Motor neuron (in vitro differentiated cells): ENCODE results near the gene ZSWIM7. TPM values are rescaled to one million over a fixed set of nuclear protein-coding genes. Genes with fewer than 3 reads are reported as not detected.
"Not testable (repeated sequence)": the region's sequence is repeated elsewhere in the genome, so short reads cannot be mapped to it uniquely, and the experiment has no call there.

Source experiments
- ATAC-seq, 8 experiments: fragments of 200-7000 bp; cut with Tn5 transposase; replicated peaks in 6 of 8; 2 replicates each; pipeline ENCODE4 v1.8.0; 2021; ENCODE audit warnings: mild to moderate bottlenecking in 8 of 8, moderate library complexity in 8 of 8
- H3K27ac ChIP-seq, 2 donors: fragments of 250-450 bp; sonication (Bioruptor Pico); 2 replicates each; pipeline ENCODE4 v1.9.0; 2021; ENCODE audit warnings: antibody characterized with exemption in 2 of 2, mild to moderate bottlenecking in 2 of 2, moderate library complexity in 1 of 2
- H3K4me1 ChIP-seq, 2 donors: fragments of 250-450 bp; sonication (Bioruptor Pico); replicated peaks in 1 of 2; 2 replicates each; pipeline ENCODE4 v1.6.1; 2021; ENCODE audit warnings: antibody characterized with exemption in 2 of 2, mild to moderate bottlenecking in 2 of 2, moderate library complexity in 1 of 2
- H3K4me3 ChIP-seq, 5 donors: fragments of 250-450 bp; sonication (Bioruptor Pico); 2 replicates each; pipeline ENCODE4 v1.9.0; 2021; ENCODE audit warnings: antibody characterized with exemption in 5 of 5, mild to moderate bottlenecking in 5 of 5, moderate library complexity in 4 of 5
- WGBS, 10 experiments: fragments of 450-650 bp; shearing (Covaris generic); methylation state at CpG; one replicate each; pipeline ENCODE4 v1.0.0; 2022; 5-methylcytosine and 5-hydroxymethylcytosine counted together
- in situ Hi-C, 9 experiments: fragments of 400-800 bp; cut with MboI; loops; one replicate each; pipeline ENCODE4 v1.15.0; 2021; ENCODE audit warnings: low sequenced_read_pairs in 9 of 9, low pct_unique_long_range_greater_than_20kb in 2 of 9; ENCODE audit not compliant: unreplicated experiment in 9 of 9
- total RNA-seq, 8 experiments: library from RNA; unstranded; fragments of 300-600 nt; gene quantifications; 2 replicates each; pipeline versions ENCODE4 v1.2.3 to v1.2.4, GENCODE V29; 2022

The ZSWIM7 gene
- total RNA-seq, 8 experiments from 2014 or later = 11.0 to 33.1 (median 22.4) TPM

GRCh38 chr17:15981208-15981607 is 18.3 kb downstream of the ZSWIM7 start:
- no peaks in the 10 kb centered on the region for H3K4me1 ChIP-seq
- no peak for ATAC-seq
- WGBS, 10 experiments = 0 to 100% (median 50%) methylated on average over 1 to 2 of the region's 2 CpGs; no CpG with 5 or more reads in 2 of the 10 experiments
- no peak overlapping the region for H3K27ac ChIP-seq
- H3K4me3 ChIP-seq = no peak overlapping the region
- in situ Hi-C loops = loop anchor here in 2 of 9 experiments (25.0 kb wide), 2 partner anchors 144 to 719 kb away; partner anchors contain the start of gene PMP22 (in 1 of the 2)

GRCh38 chr17:15979013-15979412 is 20.5 kb downstream of the ZSWIM7 start:
- not testable (repeated sequence) for ATAC-seq, H3K4me3 ChIP-seq, H3K27ac ChIP-seq, H3K4me1 ChIP-seq
- no CpG with 5 or more reads among the region's 4 CpGs for WGBS, 10 experiments
- in situ Hi-C loops = loop anchor here in 2 of 9 experiments (25.0 kb wide), 2 partner anchors 142 to 717 kb away; partner anchors contain the start of gene PMP22 (in 1 of the 2)

GRCh38 chr17:15978606-15979005 is 20.9 kb downstream of the ZSWIM7 start:
- Histone ChIP-seq H3K4me3 (no peak overlapping the region), H3K27ac (no peak overlapping the region), H3K4me1 (no peaks in the 10 kb centered on the region)
- in situ Hi-C loops = loop anchor here in 2 of 9 experiments (25.0 kb wide), 2 partner anchors 141 to 716 kb away; partner anchors contain the start of gene PMP22 (in 1 of the 2)
- 60 to 100% (median 90%) methylated on average over 1 of the region's 1 CpG; no CpG with 5 or more reads in 2 of the 10 experiments for WGBS, 10 experiments
- ATAC-seq = no peak

- WGBS, 10 experiments = 83 to 100% (median 97%) methylated on average over 1 to 2 of the region's 2 CpGs; no CpG with 5 or more reads in 2 of the 10 experiments
- no peak overlapping the region for H3K4me3 ChIP-seq
- no peaks in the 10 kb centered on the region for H3K4me1 ChIP-seq
- ATAC-seq = no peak
- no peak overlapping the region for H3K27ac ChIP-seq
- in situ Hi-C loops = loop anchor here in 2 of 9 experiments (25.0 kb wide), 2 partner anchors 141 to 716 kb away; partner anchors contain the start of gene PMP22 (in 1 of the 2)
These were observed 21.6 kb downstream of the ZSWIM7 start for GRCh38 chr17:15977894-15978293.

- Histone ChIP-seq H3K4me3 (no peak overlapping the region), H3K4me1 (no peaks in the 10 kb centered on the region), H3K27ac (no peak overlapping the region)
- in situ Hi-C loops = no loop called here
- WGBS, 10 experiments = 28 to 100% (median 85%) methylated on average over 2 to 6 of the region's 6 CpGs
- peak in 1 of 8 experiments; percentile 13 for ATAC-seq
These were observed 25.7 kb downstream of the ZSWIM7 start for GRCh38 chr17:15973834-15974233.

GRCh38 chr17:15973016-15973415 is 26.5 kb downstream of the ZSWIM7 start:
- H3K4me3 ChIP-seq = no peak overlapping the region
- in situ Hi-C loops = no loop called here
- no peak overlapping the region for H3K27ac ChIP-seq
- H3K4me1 ChIP-seq = no peaks in the 10 kb centered on the region
- peak in 3 of 8 experiments; percentile 6 to 29 (median 20) for ATAC-seq

- no peak overlapping the region for H3K4me3 ChIP-seq
- H3K27ac ChIP-seq = no peak overlapping the region
- 54 to 100% (median 100%) methylated on average over 1 to 4 of the region's 4 CpGs; no CpG with 5 or more reads in 3 of the 10 experiments for WGBS, 10 experiments
- in situ Hi-C loops = no loop called here
- no peak for ATAC-seq
- H3K4me1 ChIP-seq = no peaks in the 10 kb centered on the region
These were observed 27.0 kb downstream of the ZSWIM7 start for GRCh38 chr17:15972497-15972951.

GRCh38 chr17:15971882-15972281 is 27.6 kb downstream of the ZSWIM7 start:
- WGBS, 10 experiments = 73 to 96% (median 90%) methylated on average over 2 to 5 of the region's 5 CpGs; no CpG with 5 or more reads in 4 of the 10 experiments
- no peak for ATAC-seq
- in situ Hi-C loops = no loop called here
- H3K27ac ChIP-seq = no peak overlapping the region
- H3K4me3 ChIP-seq = no peak overlapping the region
- H3K4me1 ChIP-seq = peaks cover 5 to 6% of the 10 kb centered on the region in 2 donors

GRCh38 chr17:15971098-15971678 is 28.3 kb downstream of the ZSWIM7 start:
- ATAC-seq = peak in 2 of 8 experiments; percentile 53 to 81
- Histone ChIP-seq H3K4me1 (peaks cover 9 to 13% of the 10 kb centered on the region in 2 donors), H3K27ac (no peak overlapping the region), H3K4me3 (no peak overlapping the region)
- WGBS, 10 experiments = 50 to 100% (median 85%) methylated on average over 1 to 5 of the region's 5 CpGs; no CpG with 5 or more reads in 3 of the 10 experiments
- in situ Hi-C loops = no loop called here

- Histone ChIP-seq H3K4me3 (no peak overlapping the region), H3K4me1 (peaks cover 13 to 19% of the 10 kb centered on the region in 2 donors), H3K27ac (no peak overlapping the region)
- 60 to 100% (median 100%) methylated on average over 1 to 2 of the region's 2 CpGs for WGBS, 10 experiments
- no peak for ATAC-seq
- in situ Hi-C loops = no loop called here
These were observed 29.0 kb downstream of the ZSWIM7 start for GRCh38 chr17:15970500-15970899.

GRCh38 chr17:15969463-15969862 is 30.0 kb downstream of the ZSWIM7 start:
- no peak for ATAC-seq
- in situ Hi-C loops = no loop called here
- WGBS, 10 experiments = 88 to 100% (median 97%) methylated on average over 2 to 8 of the region's 8 CpGs; no CpG with 5 or more reads in 1 of the 10 experiments
- Histone ChIP-seq H3K4me3 (no peak overlapping the region), H3K4me1 (peaks cover 13 to 19% of the 10 kb centered on the region in 2 donors), H3K27ac (no peak overlapping the region)

GRCh38 chr17:15967706-15968399 is 31.7 kb downstream of the ZSWIM7 start:
- in situ Hi-C loops = no loop called here
- WGBS, 10 experiments = 81 to 100% (median 96%) methylated on average over 2 to 11 of the region's 11 CpGs; no CpG with 5 or more reads in 2 of the 10 experiments

GRCh38 chr17:15966879-15967248 is 32.6 kb downstream of the ZSWIM7 start:
- Histone ChIP-seq H3K4me1 (peaks cover 13 to 19% of the 10 kb centered on the region in 2 donors), H3K4me3 (no peak overlapping the region), H3K27ac (peak overlapping the region in 1 of 2 donors; percentile 48)
- in situ Hi-C loops = no loop called here
- ATAC-seq = peak in 6 of 8 experiments; percentile 6 to 77 (median 62)
- 10 to 100% (median 23%) methylated on average over 1 to 9 of the region's 11 CpGs; no CpG with 5 or more reads in 4 of the 10 experiments for WGBS, 10 experiments

More at GRCh38 chr17:15967706-15968399, 31.7 kb downstream of the ZSWIM7 start:
- Histone ChIP-seq H3K27ac (no peak overlapping the region), H3K4me1 (peaks cover 13 to 19% of the 10 kb centered on the region in 2 donors), H3K4me3 (no peak overlapping the region)
- no peak for ATAC-seq
